GM12891 (cell line): ENCODE data around the gene CASP10.

Experiments used
- DNase-seq: peaks from one replicate; pipeline ENCODE4 v3.0.0; 2011; ENCODE audit warnings: low spot score; ENCODE audit not compliant: insufficient read length
- FAIRE-seq: peaks from 2 replicates; lab custom pipeline; 2011; peaks lifted over from hg19 to GRCh38; lab: Jason Lieb, UNC
- PAX5 ChIP-seq: IDR thresholded peaks from 2 replicates; pipeline ENCODE4 v1.6.1; 2011; ENCODE audit warnings: low read length, moderate library complexity, mild to moderate bottlenecking; ENCODE audit not compliant: insufficient read depth, severe bottlenecking
- POLR2A ChIP-seq: IDR thresholded peaks from 2 replicates; pipeline ENCODE4 v1.6.1; 2011; ENCODE audit warnings: low read depth, low read length, control low read depth
- POLR2AphosphoS5 ChIP-seq: IDR thresholded peaks from 2 replicates; pipeline ENCODE4 v1.6.1; 2011; ENCODE audit warnings: low read depth, low read length, control low read depth
- POU2F2 ChIP-seq: IDR thresholded peaks from 2 replicates; pipeline ENCODE4 v1.6.1; 2011; ENCODE audit warnings: low read depth, mild to moderate bottlenecking, control low read depth, low read length, moderate library complexity
- SPI1 ChIP-seq: IDR thresholded peaks from 2 replicates; pipeline ENCODE4 v1.6.1; 2011; ENCODE audit warnings: low read depth, low read length, control low read depth
- TAF1 ChIP-seq: IDR thresholded peaks from 2 replicates; pipeline ENCODE4 v1.6.1; 2011; ENCODE audit warnings: low read depth, low read length, control low read depth

Gene CASP10

GRCh38 chr2:201208563-201209252 lies 25.8 kb downstream of the CASP10 start:
- TF ChIP-seq TAF1 (no peak), PAX5 (no peak), SPI1 (peak; percentile 85), POLR2AphosphoS5 (no peak), POU2F2 (no peak; the same call in 1 of the 2 replicates), POLR2A (no peak)
- DNase-seq (no peak), FAIRE-seq (peak; percentile 84)

- no peak for TF ChIP-seq SPI1
- TF ChIP-seq PAX5, result no peak
- TF ChIP-seq TAF1, result no peak
- no peak for TF ChIP-seq POU2F2
- no peak for TF ChIP-seq POLR2A
- no peak for TF ChIP-seq POLR2AphosphoS5
- DNase-seq (no peak), FAIRE-seq (no peak)
Measured at GRCh38 chr2:201215963-201216362, 33.0 kb downstream of the CASP10 start.

- TF ChIP-seq SPI1 (no peak), POLR2A (no peak), PAX5 (no peak), POLR2AphosphoS5 (no peak), POU2F2 (no peak), TAF1 (no peak)
Measured at GRCh38 chr2:201216918-201217317, 34.0 kb downstream of the CASP10 start.

GRCh38 chr2:201218780-201219179 lies 35.8 kb downstream of the CASP10 start:
- FAIRE-seq, result no peak
- TF ChIP-seq POLR2A, result no peak
- TF ChIP-seq PAX5, result no peak
- no peak for DNase-seq

More at GRCh38 chr2:201216918-201217317, 34.0 kb downstream of the CASP10 start:
- FAIRE-seq (no peak), DNase-seq (no peak)

GRCh38 chr2:201219328-201220096 lies 36.6 kb downstream of the CASP10 start:
- DNase-seq, result no peak
- TF ChIP-seq TAF1 (no peak), POU2F2 (no peak)
- no peak for FAIRE-seq

GRCh38 chr2:201220102-201220570 lies 37.2 kb downstream of the CASP10 start:
- no peak for FAIRE-seq
- no peak for TF ChIP-seq POLR2A
- TF ChIP-seq POU2F2, result no peak
- TF ChIP-seq POLR2AphosphoS5, result no peak
- TF ChIP-seq TAF1, result no peak
- peak; percentile 66 for TF ChIP-seq SPI1
- DNase-seq, result no peak

GRCh38 chr2:201223089-201224073 lies 40.4 kb downstream of the CASP10 start:
- peak; percentile 27 for DNase-seq
- FAIRE-seq, result peak; percentile 79
- TF ChIP-seq POU2F2 (no peak), SPI1 (peak; percentile 44; the same call in 1 of the 2 replicates)

GRCh38 chr2:201228271-201228911 lies 45.5 kb downstream of the CASP10 start:
- no peak for TF ChIP-seq PAX5
- 0 out of 2 replicates have a peak, but pooled peaks have one; percentile 0 for TF ChIP-seq SPI1
- DNase-seq (no peak), FAIRE-seq (no peak)

GRCh38 chr2:201228912-201229290 lies 46.0 kb downstream of the CASP10 start:
- FAIRE-seq (peak; percentile 68), DNase-seq (no peak)
- no peak for TF ChIP-seq SPI1
